Renal cortex interstitium (tissue), 11 donors: ENCODE measurements around the gene SYCP2L. TPM values are rescaled to one million over a fixed set of nuclear protein-coding genes. Genes with fewer than 3 reads are reported as not detected.

Experiments
- DNase-seq, 11 donors: peaks; one replicate each; pipeline ENCODE4 v3.0.0-alpha.2; 2013; ENCODE audit warnings: low read depth in 9 of 11, low spot score in 4 of 11; ENCODE audit errors: extremely low read depth in 1 of 11
- polyA plus RNA-seq, 3 donors: library from polyadenylated mRNA; unstranded; fragments of 120-200 nt; gene quantifications; one replicate each; pipeline ENCODE4 v1.2.1, GENCODE V29; 2013; ENCODE audit not compliant: insufficient read length in 3 of 3

Gene SYCP2L
- polyA plus RNA-seq, 3 donors: 3.4 to 6.1 (median 3.7) TPM

DNA sequence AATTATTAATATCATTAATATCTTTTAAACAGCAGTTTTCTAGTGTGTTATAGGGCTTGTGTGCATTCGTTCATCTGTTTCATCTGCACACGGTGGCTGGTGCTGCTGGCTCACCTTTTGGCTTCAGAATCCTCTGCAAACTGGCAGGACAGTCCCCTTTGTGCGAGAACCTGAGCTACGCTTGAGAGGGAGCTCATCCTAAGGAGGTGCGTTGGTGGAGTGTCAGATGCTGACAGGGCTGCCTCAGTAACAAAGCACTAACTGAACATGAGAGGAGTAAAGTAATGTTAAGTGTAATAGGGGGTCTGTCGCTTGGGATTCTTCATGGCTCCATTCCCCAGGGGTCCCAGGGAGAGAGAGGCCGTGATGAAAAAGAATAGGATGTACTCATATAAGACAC is 134.9 kb downstream of the SYCP2L start:
- no peak for DNase-seq

GRCh38 chr6:11023032-11023431 is 136.2 kb downstream of the SYCP2L start:
- DNase-seq: no peak

Other genes starting within 250 kb of the SYCP2L start
- gene C6orf52, start 192.4 kb upstream of the SYCP2L start, polyA plus RNA-seq: 1 to 10 TPM; 2.8 to 3.4 (median 3.2) TPM
- 10 to 100 TPM; 18.6 to 23.6 (median 21.8) TPM for gene PAK1IP1, start 192.1 kb upstream of the SYCP2L start, polyA plus RNA-seq
- 100 to 1,000 TPM; 147 to 181 (median 149) TPM for gene TMEM14C, start 164.0 kb upstream of the SYCP2L start, polyA plus RNA-seq
- 100 to 1,000 TPM in 2 of 3 donors, 10 to 100 TPM in 1; 89.7 to 114 (median 105) TPM for gene TMEM14B, start 139.2 kb upstream of the SYCP2L start, polyA plus RNA-seq
- gene MAK, start 48.5 kb upstream of the SYCP2L start, polyA plus RNA-seq: 1 to 10 TPM; 1.4 to 2.7 (median 1.9) TPM
- gene GCM2, start 5.0 kb upstream of the SYCP2L start, polyA plus RNA-seq: under 1 TPM; 0.07 to 0.17 (median 0.09) TPM
- 10 to 100 TPM in 2 of 3 donors, 1 to 10 TPM in 1; 8.4 to 11.3 (median 10.7) TPM for gene ELOVL2, start 157.3 kb downstream of the SYCP2L start, polyA plus RNA-seq
- 10 to 100 TPM; 15.6 to 19.9 (median 17.2) TPM for gene SMIM13, start 206.8 kb downstream of the SYCP2L start, polyA plus RNA-seq
- under 1 TPM; 0.11 to 0.30 (median 0.12) TPM for gene ERVFRD-1, start 224.7 kb downstream of the SYCP2L start, polyA plus RNA-seq